GM12878 (cell line): ENCODE measurements around the gene FKBP7. TPM values are rescaled to one million over a fixed set of nuclear protein-coding genes. Genes with fewer than 3 reads are reported as not detected.
A peak's percentile ranks its signal among the peaks of the same experiment; 100 is the strongest.

ENCODE experiments used
- ATAC-seq: fragments of 200-7000 bp; cut with Tn5 transposase; 3 replicates; pipeline ENCODE4 v1.9.1; 2020; ENCODE audit warnings: mild to moderate bottlenecking, moderate library complexity
- BruUV-seq: library from RNA; stranded (reverse); fragments of 400-500 nt; replicated peaks from 2 replicates; lab custom pipeline; 2021; lab: Mats Ljungman, UMichigan
- CTCF ChIA-PET: fragments of 300-600 bp; sonication (Branson Sonifier 250); formaldehyde crosslinking; extraction: SDS; loops from one replicate; lab custom pipeline; 2021; ENCODE audit warnings: inconsistent platforms; lab: Yijun Ruan, JAX
- POLR2A ChIA-PET: fragments of 350-600 bp; formaldehyde crosslinking; extraction: SDS; loops from one replicate; lab custom pipeline; 2021; ENCODE audit warnings: inconsistent platforms; lab: Charles Lee
- RAD21 ChIA-PET: fragments of 300-600 bp; sonication (Branson Sonifier 250); formaldehyde crosslinking; loops from one replicate; lab custom pipeline; 2023; ENCODE audit warnings: antibody characterized with exemption; ENCODE audit not compliant: unreplicated experiment; lab: Charles Lee
- SMC1A ChIA-PET: fragments of 300-600 bp; sonication (Branson Sonifier 250); formaldehyde crosslinking; loops from one replicate; lab custom pipeline; 2023; ENCODE audit not compliant: unreplicated experiment, uncharacterized antibody; lab: Charles Lee
- DNase-seq: peaks from one replicate; pipeline ENCODE4 v3.0.0-alpha.2; 2011; ENCODE audit warnings: low read depth, low spot score
- FAIRE-seq: peaks from 3 replicates; lab custom pipeline; 2011; peaks lifted over from hg19 to GRCh38; lab: Jason Lieb, UNC
- H2AFZ ChIP-seq: 2 replicates; pipeline ENCODE4 v1.6.0; 2011; ENCODE audit warnings: low read depth, low read length, control low read depth; ENCODE audit not compliant: control insufficient read depth
- H3K27ac ChIP-seq: 2 replicates; pipeline ENCODE4 v1.5.1; 2011; ENCODE audit warnings: control low read depth; ENCODE audit not compliant: control insufficient read depth, insufficient read depth
- H3K27me3 ChIP-seq, 2 experiments: replicated peaks in 1 of 2; 2 replicates each; pipeline versions ENCODE4 v1.6.0 to v1.6.1; 2011; ENCODE audit warnings: low read length in 1 of 2; ENCODE audit not compliant: control insufficient read depth in 2 of 2, insufficient read depth in 2 of 2
- H3K36me3 ChIP-seq, 2 experiments: 2 replicates each; pipeline ENCODE4 v1.5.1; 2011; ENCODE audit warnings: low read length in 1 of 2; ENCODE audit not compliant: control insufficient read depth in 2 of 2, insufficient read depth in 2 of 2
- H3K4me1 ChIP-seq: 2 replicates; pipeline ENCODE4 v1.6.1; 2011; ENCODE audit warnings: mild to moderate bottlenecking, low read length, moderate library complexity, mixed read lengths; ENCODE audit not compliant: control insufficient read depth, insufficient read depth
- H3K4me2 ChIP-seq: 2 replicates; pipeline ENCODE4 v1.6.0; 2011; ENCODE audit warnings: control low read depth; ENCODE audit not compliant: control insufficient read depth, insufficient read depth
- H3K4me3 ChIP-seq: fragments of 200-600 bp; sonication (generic); 2 replicates; pipeline ENCODE4 v1.5.1; 2016
- H3K79me2 ChIP-seq: 2 replicates; pipeline ENCODE4 v1.6.0; 2011; ENCODE audit warnings: low read length; ENCODE audit not compliant: control insufficient read depth, insufficient read depth
- H3K9ac ChIP-seq: 2 replicates; pipeline ENCODE4 v1.8.0; 2011; ENCODE audit warnings: low read length, control low read depth, mixed read lengths; ENCODE audit not compliant: control insufficient read depth, insufficient read depth
- H3K9me3 ChIP-seq: replicated peaks from 3 replicates; pipeline ENCODE4 v1.5.1; 2011; ENCODE audit warnings: mild to moderate bottlenecking, low read length; ENCODE audit not compliant: control insufficient read depth, insufficient read depth
- H4K20me1 ChIP-seq: 2 replicates; pipeline ENCODE4 v1.6.0; 2011; ENCODE audit not compliant: control insufficient read depth, insufficient read depth
- ATF2 ChIP-seq: IDR thresholded peaks from 2 replicates; pipeline ENCODE4 v1.6.1; 2012; ENCODE audit warnings: low read length, inconsistent platforms
- ELK1 ChIP-seq: IDR thresholded peaks from 2 replicates; pipeline ENCODE4 v1.6.1; 2012; ENCODE audit warnings: low read depth, low read length, improper control_type of control experiment
- MEF2A ChIP-seq: IDR thresholded peaks from 2 replicates; pipeline ENCODE4 v1.6.1; 2011; ENCODE audit warnings: low read depth, mild to moderate bottlenecking, low read length, moderate library complexity; ENCODE audit not compliant: insufficient read depth
- RB1 ChIP-seq: fragments of 450-650 bp; formaldehyde crosslinking; IDR thresholded peaks from 2 replicates; pipeline ENCODE4 v1.6.1; 2017; ENCODE audit warnings: mild to moderate bottlenecking, borderline replicate concordance
- RELA ChIP-seq: fragments of 450-650 bp; IDR thresholded peaks from 2 replicates; pipeline ENCODE4 v1.8.0; 2014; ENCODE audit warnings: borderline replicate concordance; ENCODE audit not compliant: partially characterized antibody
- SMAD5 ChIP-seq: IDR thresholded peaks from 2 replicates; pipeline ENCODE4 v1.6.1; 2016; ENCODE audit warnings: antibody characterized with exemption, low read depth
- SREBF1 ChIP-seq: IDR thresholded peaks from 2 replicates; pipeline ENCODE4 v1.6.1; 2012; ENCODE audit warnings: mild to moderate bottlenecking, low read length
- TARDBP ChIP-seq: IDR thresholded peaks from 2 replicates; pipeline ENCODE4 v1.6.1; 2016; ENCODE audit warnings: borderline replicate concordance
- YBX1 ChIP-seq: fragments of 450-650 bp; IDR thresholded peaks from 2 replicates; pipeline ENCODE4 v1.6.1; 2016; ENCODE audit warnings: antibody characterized with exemption
- WGBS: methylation state at CpG from one replicate; pipeline ENCODE4 v1.1.6; 2016; ENCODE audit warnings: low lambda C conversion rate; ENCODE audit not compliant: insufficient replicate concordance, insufficient coverage; ENCODE audit errors: missing lambda C conversion rate; 5-methylcytosine and 5-hydroxymethylcytosine counted together
- in situ Hi-C: fragments of 300-500 bp; cut with MboI; formaldehyde crosslinking; loops from 9 replicates; pipeline ENCODE4 v1.14.3; 2018; ENCODE audit warnings: mixed read lengths
- intact Hi-C: fragments of 100-400 bp; cut with micrococcal nuclease; formaldehyde crosslinking; loops from one replicate; pipeline ENCODE4 v1.14.2; 2022; ENCODE audit not compliant: unreplicated experiment
- polyA plus RNA-seq, 11 experiments: library from polyadenylated mRNA; depleted of rRNA in 4 of 11; unstranded in 6 of 11; stranded (reverse) in 5 of 11; fragments of >200 nt; fragmentation: Nextera tagmentation in 4 of 11; fragmentation: Illumina TruSeq in 1 of 11; extraction: Ambion mirVana in 4 of 11; extraction: Trizol in 1 of 11; gene quantifications; 1 replicate in 1 of 11; 2 replicates in 10 of 11; pipeline versions ENCODE4 v1.2.1 to v1.2.3, GENCODE V29; 2011 to 2016; ENCODE audit warnings: inconsistent platforms in 2 of 11, missing spikeins in 2 of 11, low read depth in 1 of 11
- total RNA-seq, 4 experiments: library from RNA; depleted of rRNA in 3 of 4; stranded (reverse); fragments of >200 nt in 3 of 4; fragmentation: Illumina TruSeq in 1 of 4; extraction: Trizol in 1 of 4; gene quantifications; 2 replicates each; pipeline versions ENCODE4 v1.2.1 to v1.2.3, GENCODE V29; 2013 to 2021

Gene FKBP7
- total and polyA plus RNA-seq, 10 of the 15 experiments (the other 5 are each of a cell fraction or from before 2014, with no cell fraction given) = 5.6 to 16.7 (median 12.5) TPM

GRCh38 chr2:178499640-178500039 is 21.2 kb upstream of the FKBP7 start:
- H4K20me1 ChIP-seq = no peaks in the 10 kb centered on the region
- H3K27me3 ChIP-seq = no peaks in the 10 kb centered on the region
- TF ChIP-seq ELK1 (no peak), YBX1 (no peak), RB1 (no peak), SMAD5 (no peak)
- ChIA-PET RAD21 (no interaction called here), SMC1A (interaction anchor here (0.8 kb wide), 2 partner anchors 10 to 93 kb away, joined by 3 to 4 read pairs; no protein-coding TSS in a partner anchor), POLR2A (no interaction called here), CTCF (interaction anchor here (1.6 kb wide), 1 partner anchor 17 kb away, joined by 4 read pairs; no protein-coding TSS in a partner anchor)
- DNase-seq (no peak), ATAC-seq (no peak), FAIRE-seq (peak; percentile 7)
- no peak overlapping the region for H3K4me3 ChIP-seq
- no peak overlapping the region for H3K9ac ChIP-seq
- intact Hi-C loops = no loop called here
- no peaks in the 10 kb centered on the region for H3K4me1 ChIP-seq
- no peaks in the 10 kb centered on the region for H3K79me2 ChIP-seq
- in situ Hi-C loops = no loop called here
- WGBS = 94% methylated on average over 3 of the region's 3 CpGs
- peaks cover 1 to 20% of the 10 kb centered on the region in 2 experiments for H3K36me3 ChIP-seq
- BruUV-seq = no TSS peak
- no peaks in the 10 kb centered on the region for H3K9me3 ChIP-seq
- no peak overlapping the region for H3K4me2 ChIP-seq
- H2AFZ ChIP-seq = no peak overlapping the region
- H3K27ac ChIP-seq = no peak overlapping the region

GRCh38 chr2:178498137-178498536 is 19.7 kb upstream of the FKBP7 start:
- Histone ChIP-seq H3K4me3 (no peak overlapping the region), H2AFZ (no peak overlapping the region), H3K4me1 (no peaks in the 10 kb centered on the region), H3K36me3 (peaks cover 5 to 23% of the 10 kb centered on the region in 2 experiments), H3K9me3 (no peaks in the 10 kb centered on the region), H3K4me2 (no peak overlapping the region), H3K79me2 (no peaks in the 10 kb centered on the region), H3K27ac (no peak overlapping the region), H4K20me1 (no peaks in the 10 kb centered on the region), H3K9ac (no peak overlapping the region), H3K27me3 (no peaks in the 10 kb centered on the region)
- TF ChIP-seq YBX1 (no peak), TARDBP (no peak), MEF2A (0 out of 2 replicates have a peak, but pooled peaks have one; percentile 47), SREBF1 (no peak), ATF2 (no peak), RELA (no peak)
- ChIA-PET CTCF (interaction anchor here (1.6 kb wide), 1 partner anchor 16 kb away, joined by 4 read pairs; no protein-coding TSS in a partner anchor), SMC1A (interaction anchor here (0.9 to 2.9 kb wide), 3 partner anchors 9 to 32 kb away, joined by 3 to 8 read pairs (median 3); no protein-coding TSS in a partner anchor), POLR2A (no interaction called here), RAD21 (no interaction called here)
- no peak for DNase-seq
- in situ Hi-C loops (no loop called here), intact Hi-C loops (no loop called here)
- no peak for FAIRE-seq
- no TSS peak for BruUV-seq
- peak; percentile 55 for ATAC-seq
